ENCODE measurements around the gene TBC1D16.

TBC1D16 gene

DNA sequence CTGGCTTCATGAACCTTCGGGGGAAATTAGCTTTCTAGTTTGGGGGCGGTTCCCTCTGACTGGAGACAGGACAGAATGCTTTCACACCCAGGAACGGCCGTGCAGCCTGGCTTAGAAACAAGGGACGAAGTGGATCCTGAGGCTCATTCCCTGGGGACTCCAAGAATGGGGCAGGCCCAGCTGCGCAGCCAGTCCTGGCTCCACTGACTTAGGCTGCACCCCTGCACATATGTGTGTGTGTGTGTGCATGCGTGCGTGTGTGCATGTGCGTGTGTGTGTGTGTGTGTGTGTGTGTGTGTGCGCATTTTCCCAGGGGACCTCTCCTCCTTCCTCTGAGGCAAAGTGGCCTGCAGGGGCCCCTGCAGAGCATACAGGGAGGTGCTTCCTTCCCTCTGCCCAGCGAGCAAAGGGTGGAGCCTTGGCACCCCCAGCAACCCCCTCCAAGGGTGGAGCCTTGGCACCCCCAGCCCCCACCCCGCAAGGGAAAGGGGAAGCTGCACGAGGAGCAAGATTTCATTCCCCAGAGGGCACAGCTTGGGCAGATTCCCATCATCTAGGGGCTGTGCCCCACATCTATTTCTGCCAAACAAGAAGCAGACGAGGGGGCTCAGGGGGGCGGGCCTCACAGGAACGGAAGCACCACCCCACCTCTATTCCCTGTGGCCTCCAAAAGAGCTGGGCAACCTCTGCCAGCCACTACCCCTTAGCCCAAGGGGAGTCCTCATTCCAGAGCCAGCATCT is 98.9 kb downstream of the TBC1D16 start:
- DNase-seq, result no peak

DNA sequence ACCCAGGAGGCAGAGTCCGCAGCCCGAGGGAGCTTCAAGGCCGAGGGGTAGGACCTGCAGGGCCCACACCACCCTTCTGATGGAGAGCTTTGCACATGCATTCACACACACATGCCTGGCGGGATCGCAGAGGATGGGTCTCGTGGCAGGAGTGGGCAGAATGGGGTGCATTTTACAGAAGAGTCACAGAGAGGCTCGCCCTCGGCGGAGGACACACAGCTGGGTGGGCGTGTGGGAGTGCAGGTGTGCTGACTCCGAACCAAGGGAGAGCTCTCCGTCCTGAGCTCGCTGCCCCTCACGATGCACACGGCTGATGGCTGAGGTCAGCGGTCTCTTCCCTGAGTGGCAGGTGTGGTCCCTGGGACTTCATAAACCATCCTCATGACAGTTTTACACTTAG is 99.6 kb downstream of the TBC1D16 start:
- DNase-seq, result no peak

DNA sequence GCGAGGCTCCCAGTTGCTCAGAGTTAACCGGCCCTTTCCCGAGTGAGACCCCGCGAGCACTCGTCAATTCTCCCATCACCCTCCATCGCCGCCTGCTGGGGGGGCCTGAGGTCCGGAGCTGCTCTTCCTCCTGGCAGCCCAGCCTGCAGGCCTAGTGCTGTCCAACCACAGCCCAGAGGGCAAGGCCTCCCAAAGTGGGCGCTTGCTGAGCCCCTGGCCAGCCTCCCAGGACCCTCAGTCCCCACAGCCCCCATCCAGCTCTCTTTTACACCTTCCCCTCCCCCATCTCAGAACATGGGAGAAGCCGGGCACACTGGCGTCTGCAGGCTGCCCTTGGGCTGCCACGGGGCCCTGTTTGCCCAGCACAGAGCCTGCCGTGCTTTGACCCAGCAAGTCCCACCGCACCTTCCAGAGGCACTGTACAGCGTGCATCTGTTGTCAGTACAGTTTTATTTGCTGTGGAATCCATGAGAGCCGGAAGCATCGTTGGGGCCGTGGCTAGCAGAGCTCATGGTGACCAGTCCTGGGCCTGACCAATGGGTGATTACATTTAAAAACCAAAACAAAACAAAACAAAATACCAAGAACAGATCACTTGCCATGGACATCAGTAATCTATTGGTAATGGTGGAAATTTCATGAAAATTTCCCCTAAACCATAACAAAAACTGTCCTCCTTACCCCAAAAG is 100.3 kb downstream of the TBC1D16 start:
- no peak for DNase-seq

DNA sequence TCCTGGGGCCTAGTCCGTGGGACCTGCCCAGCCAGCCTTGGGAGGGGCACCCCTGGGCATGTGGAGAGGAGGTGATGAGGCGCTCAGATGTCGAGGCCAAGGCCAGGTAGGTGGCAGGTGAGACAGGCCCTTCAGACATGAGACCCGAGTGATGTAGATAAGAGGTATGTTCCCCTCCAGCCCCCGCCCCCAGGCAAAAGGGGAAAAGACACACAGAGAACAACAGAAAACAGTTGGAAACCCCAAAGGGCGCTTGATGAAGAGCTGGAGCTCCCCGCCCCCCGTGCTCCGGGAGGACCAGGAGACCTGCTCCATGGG is 101.1 kb downstream of the TBC1D16 start:
- DNase-seq, result no peak

DNA sequence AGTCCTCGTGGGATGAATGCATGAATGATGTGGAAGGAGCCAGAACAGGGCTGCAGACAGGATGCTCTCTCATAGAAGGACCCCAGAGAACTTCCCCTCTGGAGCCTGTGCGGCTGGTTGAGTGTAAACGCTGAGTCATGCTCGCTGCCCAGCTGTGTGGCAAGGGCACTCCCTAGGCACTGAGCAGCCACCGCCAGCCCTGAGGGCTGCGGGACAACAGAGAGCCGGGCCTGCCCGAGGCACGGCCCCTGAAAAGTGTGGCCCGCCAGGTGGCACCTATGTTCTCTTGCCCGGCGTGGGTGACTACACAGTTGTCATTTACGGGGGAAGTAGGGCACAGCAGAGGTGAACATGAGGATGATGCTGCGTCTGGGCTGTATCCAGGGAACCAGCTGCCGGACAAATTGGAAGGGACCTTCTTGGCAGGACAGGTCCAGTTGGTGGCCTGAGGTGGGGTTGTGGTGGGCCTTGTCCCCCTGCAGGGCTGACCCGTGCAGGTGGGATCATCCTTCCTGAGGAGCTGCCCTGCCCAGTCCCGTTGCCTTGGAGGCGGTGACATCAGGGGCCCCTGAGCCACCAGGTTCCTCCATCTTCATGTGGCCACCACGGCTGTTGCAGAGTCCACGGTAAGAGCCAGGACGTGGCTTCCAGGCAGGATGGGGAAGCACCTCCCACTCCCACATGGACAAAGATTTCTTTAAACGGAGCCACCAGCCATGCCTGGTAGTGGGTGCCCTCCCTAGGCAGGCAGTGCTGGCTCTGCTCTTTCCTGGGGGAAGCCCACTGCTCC is 101.6 kb downstream of the TBC1D16 start:
- DNase-seq, result peak; percentile 51

DNA sequence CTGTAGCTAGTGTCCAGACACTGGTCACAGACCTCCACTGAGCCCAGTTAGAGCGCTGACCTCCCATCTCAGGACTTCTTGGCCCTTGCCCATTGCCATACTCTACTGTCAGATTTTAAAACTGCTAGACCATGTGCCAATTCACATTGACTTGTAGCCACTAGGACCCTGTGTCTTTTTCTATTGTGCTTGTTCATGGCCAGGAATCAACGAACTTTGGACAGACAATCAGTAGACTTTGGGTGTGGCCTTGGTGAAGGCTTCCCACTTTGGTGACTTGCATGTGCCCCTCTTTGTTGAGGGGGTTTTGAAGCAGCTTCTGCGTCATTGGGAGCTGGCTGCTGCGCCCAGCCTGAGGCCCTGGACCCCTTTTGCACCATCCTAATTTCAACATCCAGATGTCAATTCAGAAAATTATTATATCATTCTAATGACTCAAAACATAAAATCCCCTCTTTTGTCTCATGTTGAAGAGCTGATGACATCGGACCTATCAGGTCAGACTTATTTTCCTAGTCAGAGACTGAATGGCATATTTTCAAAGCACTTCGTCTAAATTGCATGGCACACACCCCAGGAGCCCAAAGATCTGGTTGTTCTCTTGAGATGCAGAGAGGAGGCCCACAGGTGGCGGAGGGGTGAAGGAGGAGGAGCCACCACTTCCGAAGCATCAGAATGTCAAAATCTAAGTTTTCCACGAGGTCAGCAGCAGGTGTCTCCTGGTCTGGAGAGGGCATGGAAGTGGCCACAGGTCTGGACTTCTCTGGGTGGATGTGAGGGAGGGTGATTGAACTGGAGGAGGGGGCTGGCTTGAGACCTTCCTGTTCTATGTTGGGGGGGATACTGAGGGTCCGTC is 103.0 kb downstream of the TBC1D16 start:
- DNase-seq, result no peak

DNA sequence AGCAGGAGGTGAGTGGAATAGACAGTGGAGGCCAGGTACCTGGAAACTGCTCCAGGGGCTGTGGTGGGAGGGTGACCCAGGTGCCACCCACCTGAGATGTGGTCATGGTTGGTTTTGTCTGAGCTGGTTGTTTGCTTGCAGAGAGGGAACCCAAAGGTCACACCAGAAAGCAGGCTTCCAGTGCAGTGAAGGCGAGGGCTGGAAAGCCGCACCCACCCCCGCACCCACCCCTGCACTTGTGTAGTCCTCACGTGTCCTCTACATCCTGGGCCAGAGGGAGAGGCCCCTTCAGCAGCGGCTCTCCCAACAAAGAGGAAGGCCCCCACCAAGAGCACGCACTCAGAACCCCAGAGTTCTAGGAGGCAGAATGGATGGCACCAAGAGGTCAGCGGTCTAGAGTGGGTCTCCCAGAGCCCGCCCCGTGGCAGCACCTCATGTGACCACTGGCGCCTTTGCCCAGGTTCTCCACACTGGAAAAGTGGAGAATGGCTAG is 103.8 kb downstream of the TBC1D16 start:
- no peak for DNase-seq

DNA sequence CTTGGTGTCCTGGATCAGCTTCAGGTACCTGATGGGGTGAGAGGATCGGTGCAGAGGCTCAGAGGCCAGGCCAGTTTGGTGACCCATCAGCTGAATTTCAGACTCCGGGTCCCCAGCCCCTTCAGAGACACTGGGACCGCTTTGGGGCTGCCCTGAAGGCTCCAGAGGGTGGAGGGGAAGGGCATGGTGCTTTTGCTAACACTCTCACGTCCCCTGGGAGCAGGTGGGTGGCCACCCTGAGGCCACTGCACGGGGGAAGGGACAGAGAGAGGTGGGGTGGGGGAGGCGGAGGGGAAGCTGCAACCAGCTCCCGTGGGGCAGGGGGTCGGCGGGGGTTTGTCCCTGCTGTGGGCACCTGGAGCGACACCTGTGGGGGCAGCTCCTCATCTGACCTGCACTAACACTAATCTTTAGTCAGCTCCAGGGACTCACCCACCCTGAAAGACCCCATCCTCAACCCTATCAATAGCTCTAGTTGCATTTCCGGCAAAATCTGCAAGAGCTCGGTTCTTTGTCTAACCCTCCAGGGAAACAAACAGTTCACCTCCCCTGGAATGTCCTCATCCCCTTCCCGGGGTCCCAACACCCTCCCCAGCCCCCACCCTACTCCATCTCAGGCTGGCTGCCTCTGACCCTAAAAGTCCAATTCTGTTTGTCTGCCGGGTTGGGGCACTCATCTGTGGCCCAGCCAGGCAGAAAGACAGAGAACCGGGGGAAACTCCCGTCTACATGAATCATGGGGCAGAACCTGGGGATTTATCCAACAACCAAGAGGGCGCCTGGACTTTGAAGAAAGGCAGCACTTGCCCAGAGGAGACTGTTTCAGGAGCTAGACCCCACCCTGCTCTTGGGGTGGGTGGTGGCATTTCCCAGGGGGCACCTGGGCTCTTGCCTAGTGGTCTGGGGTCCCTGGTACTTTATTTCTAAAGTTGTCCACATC is 104.5 kb downstream of the TBC1D16 start:
- DNase-seq, result no peak

DNA sequence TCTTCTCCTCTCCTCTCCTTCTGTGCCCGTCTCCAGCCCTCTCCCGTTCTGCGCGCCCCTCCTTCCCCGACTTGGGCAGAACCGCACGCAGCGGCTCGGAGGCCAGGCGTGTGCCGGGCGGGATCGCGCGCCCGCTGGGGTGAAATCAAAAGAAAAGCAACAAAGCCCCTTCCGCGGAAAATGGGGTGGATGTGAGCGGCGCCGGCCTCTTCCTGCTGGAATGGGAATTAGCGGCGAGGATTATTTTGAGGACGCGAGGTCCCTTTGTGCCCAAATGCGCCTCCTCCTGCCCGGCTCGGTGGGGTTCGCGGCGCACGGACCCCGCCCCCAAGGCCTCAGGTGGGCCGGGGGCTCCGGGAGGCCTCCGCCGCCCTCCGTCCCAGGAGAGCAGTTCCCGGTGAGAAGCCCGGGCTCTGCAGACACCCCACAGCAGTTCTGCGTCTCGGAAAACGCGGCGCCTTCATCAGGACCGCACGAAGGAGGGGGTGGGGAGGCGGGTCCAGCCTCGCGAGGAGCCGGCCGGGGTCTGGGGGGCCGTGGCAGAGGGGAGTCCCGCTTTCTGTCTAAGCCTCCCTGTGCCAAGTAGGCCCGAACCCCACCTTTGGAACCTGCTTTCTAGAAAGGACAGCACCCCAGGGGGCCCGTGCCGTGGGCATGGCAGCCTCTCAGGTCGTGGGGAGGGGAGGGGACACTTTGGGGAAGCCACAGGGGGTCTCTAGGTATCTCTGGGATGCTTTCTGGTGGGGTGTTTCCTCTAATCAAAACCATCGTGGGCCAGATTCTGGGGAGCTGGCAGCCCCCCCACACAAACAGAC is 105.4 kb downstream of the TBC1D16 start:
- DNase-seq, result no peak

DNA sequence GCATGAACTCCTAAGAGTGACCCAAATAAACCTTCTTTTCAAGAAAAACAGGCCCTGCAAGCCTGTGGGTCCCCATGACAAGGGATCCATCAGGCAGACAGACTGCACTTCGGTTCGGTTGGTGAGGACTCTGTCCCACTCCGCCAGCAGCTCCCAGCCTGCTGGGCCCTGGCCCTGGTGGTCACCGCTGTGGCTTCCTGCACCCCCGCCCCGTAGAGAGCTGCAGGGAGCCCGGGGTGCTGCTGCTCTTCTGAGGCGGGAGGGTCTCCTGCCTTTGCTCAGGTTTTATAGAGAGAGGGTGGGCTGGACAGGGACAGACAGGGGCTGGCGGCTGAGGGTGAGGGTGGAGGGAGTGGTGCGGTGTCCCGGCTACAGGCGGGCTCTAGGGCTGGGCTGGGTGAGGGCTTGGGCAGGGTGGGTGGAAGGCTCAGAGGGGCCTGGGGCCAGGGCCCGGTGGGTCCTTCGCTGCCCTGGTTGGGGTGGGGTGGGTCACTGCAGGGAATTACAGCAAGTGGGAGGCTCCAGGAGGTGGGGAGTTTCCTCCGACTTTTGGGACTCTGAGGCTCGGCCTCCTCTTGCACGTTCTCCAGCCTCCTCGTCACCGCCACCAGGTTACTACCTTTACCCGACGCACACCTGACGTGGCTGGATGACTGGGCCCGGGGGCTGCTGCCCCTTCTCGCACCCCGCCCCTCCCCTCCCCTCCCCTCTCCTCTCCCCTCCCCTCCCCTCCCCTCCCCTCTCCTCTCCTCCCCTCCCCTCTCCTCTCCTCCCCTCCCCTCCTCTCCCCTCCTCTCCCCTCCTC is 106.2 kb downstream of the TBC1D16 start:
- no peak for DNase-seq

DNA sequence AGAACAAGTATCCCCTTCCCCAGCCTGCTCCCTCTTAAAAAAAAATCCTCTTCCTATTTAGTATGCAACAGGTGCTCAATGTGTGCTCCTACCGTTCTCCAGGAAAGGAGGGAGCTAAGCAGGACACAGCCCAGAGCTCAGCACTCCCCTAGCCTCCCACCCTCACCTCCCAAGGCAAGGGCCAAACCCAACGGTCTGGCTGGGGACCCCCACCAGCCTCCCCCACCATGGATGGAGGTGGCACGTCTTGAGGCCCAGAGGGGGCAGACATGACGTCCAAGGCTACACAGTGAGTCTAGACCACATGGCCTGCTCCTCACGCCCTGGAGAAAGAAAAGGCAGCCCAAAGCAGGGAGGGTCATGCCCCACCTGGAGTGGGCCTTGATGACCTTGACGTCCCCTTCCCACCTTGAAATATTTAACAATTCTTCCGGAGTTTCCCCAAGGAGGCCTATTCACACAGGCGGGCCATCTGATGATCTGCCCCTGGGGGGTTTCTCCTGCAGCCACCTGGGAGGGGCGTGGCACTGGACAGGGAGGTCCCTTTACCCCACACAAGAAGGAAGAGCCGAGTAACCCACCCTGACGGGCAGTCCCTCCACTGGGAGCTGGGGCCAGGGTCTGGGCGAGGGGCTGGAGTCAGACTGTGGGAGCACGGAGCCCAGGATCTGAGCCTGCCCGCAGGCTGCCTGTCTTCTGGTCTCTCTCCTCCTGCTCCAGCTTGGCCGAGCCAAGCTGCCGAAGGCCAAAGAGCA is 107.0 kb downstream of the TBC1D16 start:
- no peak for DNase-seq

DNA sequence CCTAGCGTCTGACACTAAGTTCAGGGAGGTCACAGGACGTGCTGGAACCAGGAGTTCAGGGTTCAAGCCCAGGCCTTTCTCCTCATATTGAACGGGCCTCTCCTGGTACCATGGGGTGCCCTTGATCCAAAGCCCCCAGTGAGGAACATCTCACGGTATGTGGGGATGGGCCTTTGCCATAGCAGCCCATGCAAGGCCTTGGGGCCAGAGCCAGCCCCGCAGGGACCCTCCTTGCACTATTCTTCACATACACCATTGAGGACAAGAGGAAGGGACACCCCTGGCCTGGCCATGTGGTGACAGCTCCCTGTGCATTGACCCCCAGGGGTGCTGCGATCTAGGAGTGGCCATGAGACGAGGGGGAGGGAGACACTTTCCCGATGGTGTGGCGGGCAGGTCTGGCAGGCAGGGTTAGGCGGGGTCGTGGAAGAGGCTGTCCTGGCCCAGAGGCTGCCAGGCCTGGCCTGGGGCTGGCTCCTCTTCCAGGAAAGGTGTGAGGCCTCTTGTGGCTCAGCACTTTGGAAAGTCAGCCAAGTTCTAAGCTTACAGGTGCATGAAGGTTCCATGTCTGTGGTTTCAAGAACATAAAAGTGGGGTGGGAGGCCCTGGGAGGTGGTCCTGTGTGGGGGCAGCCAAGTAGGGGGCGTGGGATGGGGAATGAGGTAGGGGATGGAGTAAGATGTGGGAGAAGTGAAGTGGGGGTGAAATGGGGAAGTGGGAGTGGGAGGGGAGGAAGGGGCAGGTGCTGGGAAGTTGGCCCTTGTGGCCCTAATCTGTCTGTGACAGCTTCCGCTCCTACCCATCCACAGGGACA is 107.8 kb downstream of the TBC1D16 start:
- DNase-seq, result no peak

DNA sequence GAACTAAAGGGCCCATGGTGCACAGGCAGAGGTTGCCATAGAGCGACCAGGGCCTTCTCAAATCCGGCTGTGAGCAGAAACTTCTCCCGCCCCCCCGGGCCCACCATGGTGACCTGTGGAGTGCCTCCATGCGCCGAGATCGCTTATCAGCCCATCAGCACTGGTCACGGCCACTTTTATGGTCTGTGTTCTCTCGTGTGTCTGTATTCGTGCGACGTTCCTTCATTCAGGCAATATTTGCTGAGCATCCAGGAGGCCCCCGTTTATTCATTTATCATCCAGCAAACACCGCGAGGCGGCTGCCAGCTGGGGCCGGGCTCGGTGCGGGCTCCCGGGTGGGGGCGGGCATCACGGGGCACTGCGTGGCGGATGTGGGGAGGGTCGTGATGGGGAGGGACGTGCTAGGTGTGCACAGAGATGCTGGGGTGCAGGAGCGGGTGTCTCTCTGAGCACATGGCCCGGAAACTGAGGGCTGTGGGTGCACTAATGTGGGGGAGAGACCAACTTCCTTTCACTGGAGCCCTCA is 108.5 kb downstream of the TBC1D16 start:
- DNase-seq, result no peak

DNA sequence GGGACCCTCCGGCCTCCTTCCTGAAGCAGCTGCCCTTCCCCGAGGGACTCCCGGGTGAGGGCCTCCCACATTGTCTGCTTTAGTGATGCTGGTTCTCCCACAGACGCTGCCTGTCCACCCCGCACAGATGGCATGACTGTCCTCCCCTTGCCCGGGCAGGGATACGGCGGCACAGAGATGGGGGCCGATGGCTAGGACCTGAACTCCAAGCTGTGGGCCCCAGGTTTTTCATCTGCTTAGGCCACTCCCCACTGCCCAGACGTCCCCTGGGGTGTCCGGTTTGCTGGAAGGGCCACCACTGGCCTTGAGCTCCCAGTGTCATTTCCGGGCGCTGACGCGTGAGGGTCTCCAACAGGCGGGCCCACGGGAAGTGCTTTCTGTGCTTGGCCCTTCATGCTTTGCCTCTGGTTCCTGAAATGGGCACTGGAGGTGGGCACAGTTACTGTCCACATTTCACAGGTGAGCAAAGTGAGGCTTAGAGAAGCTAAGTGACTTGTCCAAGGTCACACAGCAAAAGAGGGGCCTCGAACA is 109.0 kb downstream of the TBC1D16 start:
- no peak for DNase-seq

DNA sequence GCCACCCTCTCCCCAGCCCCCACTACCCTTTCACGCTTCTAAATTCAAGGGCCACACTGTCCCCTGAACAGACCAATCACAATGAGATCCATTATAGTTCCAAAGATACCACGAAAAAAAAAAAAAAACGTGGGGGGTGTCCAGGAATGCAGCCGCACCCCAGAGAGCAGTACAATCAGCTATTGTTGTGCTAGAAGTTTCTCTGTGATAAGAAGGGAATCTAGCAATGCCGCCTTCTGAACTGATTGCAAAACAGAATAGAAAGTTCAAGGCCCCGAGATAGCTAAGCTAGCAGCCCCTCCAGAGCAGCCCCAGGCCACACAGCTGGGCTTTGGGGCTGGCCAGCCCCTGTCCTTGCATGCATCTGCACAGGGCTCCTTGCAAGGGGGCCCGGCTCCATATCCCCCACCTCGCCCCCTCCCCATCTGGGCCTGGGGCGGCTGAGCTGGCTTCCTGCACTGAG is 109.5 kb downstream of the TBC1D16 start:
- DNase-seq, result no peak

DNA sequence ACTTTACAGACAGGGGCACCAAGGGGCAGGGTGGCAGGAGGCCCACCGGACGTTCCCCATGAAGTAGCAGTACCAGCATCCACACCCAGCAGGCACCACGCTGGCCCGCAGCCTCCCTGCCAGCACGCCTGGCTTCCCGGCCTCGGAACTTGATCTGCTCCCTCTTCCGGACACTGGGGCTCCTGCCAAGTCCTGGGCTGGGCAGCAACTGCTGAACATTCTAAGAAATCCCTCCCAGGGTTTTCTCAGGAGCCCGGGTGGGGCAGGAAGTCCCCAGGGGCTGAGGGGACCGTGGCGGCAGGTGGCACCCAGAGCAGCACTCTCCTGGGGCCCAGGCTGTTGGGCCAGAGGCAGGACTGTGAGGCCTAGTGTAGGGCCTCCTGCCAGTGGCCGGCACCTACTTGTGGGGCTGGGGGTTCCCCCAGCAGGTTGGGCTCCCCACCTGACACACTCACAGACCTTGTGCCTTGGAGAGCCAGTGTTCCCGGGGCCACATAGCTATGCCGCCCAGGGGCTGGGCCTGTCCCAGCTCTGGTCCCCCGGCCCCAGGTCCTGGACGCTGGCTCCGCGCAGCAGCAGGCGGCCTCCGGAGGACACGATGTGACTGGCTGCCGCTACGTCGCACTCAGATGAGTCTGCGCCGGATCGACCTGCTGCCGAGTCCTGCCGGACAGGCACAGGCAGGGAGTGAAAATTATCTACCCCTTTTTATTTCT is 110.3 kb downstream of the TBC1D16 start:
- DNase-seq, result no peak

DNA sequence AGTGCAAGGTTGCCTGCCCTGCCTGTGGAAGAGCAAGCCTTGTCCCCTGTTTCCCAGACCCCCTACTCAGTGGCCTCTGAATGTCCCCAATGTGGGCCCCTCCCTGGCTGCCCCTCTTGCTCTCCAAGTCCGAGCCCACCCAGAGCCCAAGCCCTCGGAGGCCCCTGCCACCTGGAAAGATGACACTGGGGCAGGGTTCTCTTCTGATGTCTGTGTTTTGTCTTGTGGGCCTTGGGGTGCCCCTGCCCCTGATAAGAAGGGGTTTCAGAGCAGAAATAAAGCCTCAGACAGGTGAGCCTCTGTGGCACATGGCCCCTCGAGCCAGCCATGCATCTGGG is 111.1 kb downstream of the TBC1D16 start:
- DNase-seq, result no peak
